ENCODE data around the gene AQP11. TPM values are rescaled to one million over a fixed set of nuclear protein-coding genes. Genes with fewer than 3 reads are reported as not detected.

The AQP11 gene
- total and polyA plus RNA-seq, 3 donors from 2014 or later, result 14.5 to 21.1 (median 16.0) TPM

DNA sequence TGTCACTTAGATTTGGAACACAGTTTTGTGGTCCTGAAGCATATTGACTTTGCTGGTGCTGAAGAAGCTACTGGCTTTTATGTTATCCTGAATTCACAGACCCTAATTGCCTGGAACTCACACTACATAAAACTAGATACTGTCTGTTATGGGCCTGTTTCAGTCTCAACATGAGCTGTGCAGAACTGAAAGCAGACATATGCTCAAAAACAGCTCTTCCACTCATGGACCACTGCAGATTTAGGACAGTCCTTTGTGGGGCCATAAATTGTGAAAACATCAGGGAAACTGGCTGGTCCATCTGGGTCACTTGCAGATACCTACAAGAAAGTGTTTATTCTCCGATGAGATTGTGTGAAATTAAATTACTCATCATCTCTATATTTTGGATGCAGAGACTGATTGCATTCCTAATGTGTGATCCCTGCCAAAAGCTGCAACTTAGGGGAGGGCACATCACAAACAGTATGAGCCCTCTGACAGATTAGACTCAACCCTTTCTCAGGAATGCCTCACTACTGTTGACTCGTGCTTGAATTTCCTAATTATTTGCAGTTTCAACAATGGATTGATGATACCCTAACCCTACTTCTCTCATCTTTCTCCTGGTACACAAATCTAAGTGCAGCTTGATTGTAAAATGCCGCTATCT, 58.0 kb downstream of the AQP11 start:
- no peak overlapping the region for H3K27ac ChIP-seq
- WGBS, 2 donors, result 75 to 78% methylated on average over 3 of the region's 3 CpGs
- no peaks in the 10 kb centered on the region for H3K36me3 ChIP-seq (ENCODE audit: low read depth, missing control alignments)
- H3K27me3 ChIP-seq, result no peaks in the 10 kb centered on the region
- H3K4me3 ChIP-seq, result no peak overlapping the region
- H3K4me1 ChIP-seq, result no peaks in the 10 kb centered on the region
- DNase-seq, result no peak
- TF ChIP-seq, protein P1, sequence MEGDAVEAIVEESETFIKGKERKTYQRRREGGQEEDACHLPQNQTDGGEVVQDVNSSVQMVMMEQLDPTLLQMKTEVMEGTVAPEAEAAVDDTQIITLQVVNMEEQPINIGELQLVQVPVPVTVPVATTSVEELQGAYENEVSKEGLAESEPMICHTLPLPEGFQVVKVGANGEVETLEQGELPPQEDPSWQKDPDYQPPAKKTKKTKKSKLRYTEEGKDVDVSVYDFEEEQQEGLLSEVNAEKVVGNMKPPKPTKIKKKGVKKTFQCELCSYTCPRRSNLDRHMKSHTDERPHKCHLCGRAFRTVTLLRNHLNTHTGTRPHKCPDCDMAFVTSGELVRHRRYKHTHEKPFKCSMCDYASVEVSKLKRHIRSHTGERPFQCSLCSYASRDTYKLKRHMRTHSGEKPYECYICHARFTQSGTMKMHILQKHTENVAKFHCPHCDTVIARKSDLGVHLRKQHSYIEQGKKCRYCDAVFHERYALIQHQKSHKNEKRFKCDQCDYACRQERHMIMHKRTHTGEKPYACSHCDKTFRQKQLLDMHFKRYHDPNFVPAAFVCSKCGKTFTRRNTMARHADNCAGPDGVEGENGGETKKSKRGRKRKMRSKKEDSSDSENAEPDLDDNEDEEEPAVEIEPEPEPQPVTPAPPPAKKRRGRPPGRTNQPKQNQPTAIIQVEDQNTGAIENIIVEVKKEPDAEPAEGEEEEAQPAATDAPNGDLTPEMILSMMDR (IDR thresholded peaks at IDR 0.05), result no peak
- no peak for TF ChIP-seq POLR2A (IDR thresholded peaks at IDR 0.05)
- no peaks in the 10 kb centered on the region for H3K9me3 ChIP-seq
- intact Hi-C loops (cut with DNase I; ENCODE audit: low total_unique reads), result no loop called here

DNA sequence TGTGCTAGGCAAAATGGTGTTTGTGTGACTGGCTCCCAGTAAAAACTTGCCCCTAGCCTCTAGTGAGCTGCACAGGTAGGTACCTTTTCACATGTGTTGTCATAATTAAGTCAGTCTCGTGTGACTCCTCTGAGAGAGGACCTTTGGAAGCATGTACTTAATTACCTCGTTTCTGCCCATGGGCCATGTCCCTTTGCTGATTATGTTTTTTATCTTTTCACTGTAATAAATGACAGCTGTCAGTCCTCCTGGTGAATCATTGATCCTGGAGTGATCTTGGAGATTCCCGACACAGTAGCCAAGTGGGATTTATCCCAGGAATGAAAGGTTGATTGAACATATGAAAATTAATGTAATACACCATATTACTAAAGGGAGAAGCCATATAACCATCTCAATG, 60.4 kb downstream of the AQP11 start:
- Histone ChIP-seq H3K27ac (no peak overlapping the region), H3K4me1 (no peaks in the 10 kb centered on the region), H3K36me3 (ENCODE audit: low read depth, missing control alignments) (no peaks in the 10 kb centered on the region), H3K27me3 (no peaks in the 10 kb centered on the region), H3K9me3 (no peaks in the 10 kb centered on the region), H3K4me3 (no peak overlapping the region)
- WGBS, 2 donors, result 86 to 89% methylated on average over 3 of the region's 3 CpGs
- intact Hi-C loops (cut with DNase I; ENCODE audit: low total_unique reads), result no loop called here
- TF ChIP-seq, protein P1 (IDR thresholded peaks at IDR 0.05), result no peak
- TF ChIP-seq POLR2A (IDR thresholded peaks at IDR 0.05), result no peak
- no peak for DNase-seq

- Histone ChIP-seq H3K4me1 (no peaks in the 10 kb centered on the region), H3K4me3 (no peak overlapping the region), H3K36me3 (ENCODE audit: low read depth, missing control alignments) (no peaks in the 10 kb centered on the region), H3K27me3 (no peaks in the 10 kb centered on the region), H3K27ac (no peak overlapping the region), H3K9me3 (no peaks in the 10 kb centered on the region)
- no peak for TF ChIP-seq POLR2A (IDR thresholded peaks at IDR 0.05)
- TF ChIP-seq, protein P1 (IDR thresholded peaks at IDR 0.05), result no peak
- WGBS, 2 donors, result 73 to 91% methylated on average over 4 of the region's 4 CpGs
- intact Hi-C loops (cut with DNase I; ENCODE audit: low total_unique reads), result no loop called here
- no peak for DNase-seq
Measured at GRCh38 chr11:77654770-77655434, 65.1 kb downstream of the AQP11 start.

GRCh38 chr11:77656362-77656761, 66.6 kb downstream of the AQP11 start:
- H3K9me3 ChIP-seq, result no peaks in the 10 kb centered on the region
- intact Hi-C loops (cut with DNase I; ENCODE audit: low total_unique reads), result no loop called here
- WGBS, 2 donors, result 55 to 66% methylated on average over 7 of the region's 7 CpGs
- no peaks in the 10 kb centered on the region for H3K27me3 ChIP-seq
- no peak for TF ChIP-seq POLR2A (IDR thresholded peaks at IDR 0.05)
- TF ChIP-seq, protein P1 (IDR thresholded peaks at IDR 0.05), result no peak
- H3K4me1 ChIP-seq, result no peaks in the 10 kb centered on the region
- peak; percentile 32 for DNase-seq
- peak overlapping the region in 1 of 2 donors; percentile 11 for H3K4me3 ChIP-seq
- H3K27ac ChIP-seq, result no peak overlapping the region
- H3K36me3 ChIP-seq (ENCODE audit: low read depth, missing control alignments), result no peaks in the 10 kb centered on the region
